ENCODE results near the gene DTNB. TPM values are rescaled to one million over a fixed set of nuclear protein-coding genes. Genes with fewer than 3 reads are reported as not detected.
"Not testable (repeated sequence)": the region's sequence is repeated elsewhere in the genome, so short reads cannot be mapped to it uniquely, and the experiment has no call there.

Gene DTNB
- polyA plus RNA-seq, 1 donor from 2014 or later: 22.5 TPM

- no peak overlapping the region for H3K4me2 ChIP-seq (ENCODE audit: low read length)
- H3F3A ChIP-seq (ENCODE audit: insufficient read depth, low read length, poor library complexity, severe bottlenecking): no peaks in the 10 kb centered on the region
- H3K27ac ChIP-seq (ENCODE audit: low read length): no peak overlapping the region
- H3K79me2 ChIP-seq (replicated peaks; ENCODE audit: insufficient read depth, low read length): no peaks in the 10 kb centered on the region
- no peaks in the 10 kb centered on the region for H3K9me3 ChIP-seq (ENCODE audit: low read length)
- TF ChIP-seq REST (IDR thresholded peaks at IDR 0.05; ENCODE audit: borderline replicate concordance): no peak
- no peak for TF ChIP-seq MXI1 (conservative IDR thresholded peaks at IDR 0.05; ENCODE audit: poor library complexity, severe bottlenecking)
- no peak for TF ChIP-seq SMC3 (conservative IDR thresholded peaks at IDR 0.05; ENCODE audit: poor library complexity)
- no peak for TF ChIP-seq RAD21 (conservative IDR thresholded peaks at IDR 0.05)
- TF ChIP-seq POLR2AphosphoS5 (IDR thresholded peaks at IDR 0.05): no peak
- no peak for TF ChIP-seq EZH2 (IDR thresholded peaks at IDR 0.05; ENCODE audit: borderline replicate concordance, insufficient read depth, low read length, poor library complexity, severe bottlenecking)
- no peak for TF ChIP-seq CTCF (IDR thresholded peaks at IDR 0.05; ENCODE audit: poor library complexity, severe bottlenecking)
- TF ChIP-seq TAF1 (IDR thresholded peaks at IDR 0.05; ENCODE audit: low read depth): no peak
- TF ChIP-seq EP300 (conservative IDR thresholded peaks at IDR 0.05; ENCODE audit: poor library complexity, severe bottlenecking): no peak
- H3K4me3 ChIP-seq (ENCODE audit: low read length): no peak overlapping the region
- no peaks in the 10 kb centered on the region for H3K9me2 ChIP-seq (ENCODE audit: insufficient read depth, low read length)
- no peaks in the 10 kb centered on the region for H3K36me3 ChIP-seq (ENCODE audit: insufficient read depth, low read length)
- no peaks in the 10 kb centered on the region for H4K20me1 ChIP-seq (ENCODE audit: insufficient read depth)
- no peaks in the 10 kb centered on the region for H3K27me3 ChIP-seq (ENCODE audit: insufficient read depth, low read depth, low read length)
- H3K9ac ChIP-seq (ENCODE audit: low read length): no peak overlapping the region
- H2AFZ ChIP-seq (ENCODE audit: low read depth, low read length): no peak overlapping the region
These were observed 258.6 kb downstream of the DTNB start for GRCh38 chr2:25414781-25415180.

- not testable (repeated sequence) for H2AFZ ChIP-seq (ENCODE audit: low read depth, low read length); H3K9me2 ChIP-seq (ENCODE audit: insufficient read depth, low read length); H3K4me3 ChIP-seq (ENCODE audit: low read length); H3K4me2 ChIP-seq (ENCODE audit: low read length); H3K27ac ChIP-seq (ENCODE audit: low read length); H3K27me3 ChIP-seq (ENCODE audit: insufficient read depth, low read depth, low read length); H4K20me1 ChIP-seq (ENCODE audit: insufficient read depth); H3K36me3 ChIP-seq (ENCODE audit: insufficient read depth, low read length); H3K9me3 ChIP-seq (ENCODE audit: low read length); H3K9ac ChIP-seq (ENCODE audit: low read length); H3F3A ChIP-seq (ENCODE audit: insufficient read depth, low read length, poor library complexity, severe bottlenecking); H3K79me2 ChIP-seq (replicated peaks; ENCODE audit: insufficient read depth, low read length)
These were observed 260.0 kb downstream of the DTNB start for GRCh38 chr2:25413409-25413808.

- Histone ChIP-seq H3K9ac (ENCODE audit: low read length) (no peak overlapping the region), H3K27ac (ENCODE audit: low read length) (no peak overlapping the region), H3K27me3 (ENCODE audit: insufficient read depth, low read depth, low read length) (no peaks in the 10 kb centered on the region), H2AFZ (ENCODE audit: low read depth, low read length) (no peak overlapping the region), H3K79me2 (replicated peaks; ENCODE audit: insufficient read depth, low read length) (no peaks in the 10 kb centered on the region), H3K9me2 (ENCODE audit: insufficient read depth, low read length) (no peaks in the 10 kb centered on the region), H3K36me3 (ENCODE audit: insufficient read depth, low read length) (no peaks in the 10 kb centered on the region), H3K4me2 (ENCODE audit: low read length) (no peak overlapping the region), H3K4me3 (ENCODE audit: low read length) (no peak overlapping the region), H4K20me1 (ENCODE audit: insufficient read depth) (no peaks in the 10 kb centered on the region), H3F3A (ENCODE audit: insufficient read depth, low read length, poor library complexity, severe bottlenecking) (no peaks in the 10 kb centered on the region), H3K9me3 (ENCODE audit: low read length) (no peaks in the 10 kb centered on the region)
- TF ChIP-seq SMC3 (conservative IDR thresholded peaks at IDR 0.05; ENCODE audit: poor library complexity): no peak
- TF ChIP-seq EZH2 (IDR thresholded peaks at IDR 0.05; ENCODE audit: borderline replicate concordance, insufficient read depth, low read length, poor library complexity, severe bottlenecking): no peak
- TF ChIP-seq EP300 (conservative IDR thresholded peaks at IDR 0.05; ENCODE audit: poor library complexity, severe bottlenecking): no peak
- TF ChIP-seq POLR2AphosphoS5 (IDR thresholded peaks at IDR 0.05): no peak
- no peak for TF ChIP-seq REST (IDR thresholded peaks at IDR 0.05; ENCODE audit: borderline replicate concordance)
These were observed 261.6 kb downstream of the DTNB start for GRCh38 chr2:25411753-25412152.
